GM12873 (cell line): ENCODE measurements around the gene PECR.

Experiments used
- TF ChIP-seq, protein P1 (sequence below): IDR thresholded peaks from 2 replicates; pipeline ENCODE4 v1.5.1; 2012; ENCODE audit warnings: low read depth, mild to moderate bottlenecking, moderate library complexity, low read length, control low read depth; ENCODE audit not compliant: insufficient read depth; ENCODE audit errors: missing control alignments

The PECR gene

DNA sequence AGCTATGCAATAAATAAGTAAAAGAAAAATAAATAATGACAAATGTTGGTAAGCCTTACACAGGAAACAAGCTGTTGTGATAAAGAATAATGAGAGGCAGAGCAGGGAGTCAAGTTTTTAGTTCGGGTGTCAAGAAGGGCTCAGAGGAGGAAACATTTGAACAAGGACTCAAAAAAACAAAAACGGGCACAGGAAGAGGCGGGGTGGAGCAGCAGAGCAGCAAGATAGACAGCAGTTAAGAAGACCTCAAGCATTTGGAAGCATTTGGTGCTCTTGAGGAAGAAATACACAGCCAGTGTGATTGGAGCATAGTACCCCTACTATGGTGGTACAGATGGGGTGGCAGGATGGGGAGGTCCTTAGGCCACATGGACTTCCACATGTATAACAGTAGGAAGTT is 2.9 kb upstream of the PECR start:
- TF ChIP-seq, protein P1, sequence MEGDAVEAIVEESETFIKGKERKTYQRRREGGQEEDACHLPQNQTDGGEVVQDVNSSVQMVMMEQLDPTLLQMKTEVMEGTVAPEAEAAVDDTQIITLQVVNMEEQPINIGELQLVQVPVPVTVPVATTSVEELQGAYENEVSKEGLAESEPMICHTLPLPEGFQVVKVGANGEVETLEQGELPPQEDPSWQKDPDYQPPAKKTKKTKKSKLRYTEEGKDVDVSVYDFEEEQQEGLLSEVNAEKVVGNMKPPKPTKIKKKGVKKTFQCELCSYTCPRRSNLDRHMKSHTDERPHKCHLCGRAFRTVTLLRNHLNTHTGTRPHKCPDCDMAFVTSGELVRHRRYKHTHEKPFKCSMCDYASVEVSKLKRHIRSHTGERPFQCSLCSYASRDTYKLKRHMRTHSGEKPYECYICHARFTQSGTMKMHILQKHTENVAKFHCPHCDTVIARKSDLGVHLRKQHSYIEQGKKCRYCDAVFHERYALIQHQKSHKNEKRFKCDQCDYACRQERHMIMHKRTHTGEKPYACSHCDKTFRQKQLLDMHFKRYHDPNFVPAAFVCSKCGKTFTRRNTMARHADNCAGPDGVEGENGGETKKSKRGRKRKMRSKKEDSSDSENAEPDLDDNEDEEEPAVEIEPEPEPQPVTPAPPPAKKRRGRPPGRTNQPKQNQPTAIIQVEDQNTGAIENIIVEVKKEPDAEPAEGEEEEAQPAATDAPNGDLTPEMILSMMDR, result no peak

DNA sequence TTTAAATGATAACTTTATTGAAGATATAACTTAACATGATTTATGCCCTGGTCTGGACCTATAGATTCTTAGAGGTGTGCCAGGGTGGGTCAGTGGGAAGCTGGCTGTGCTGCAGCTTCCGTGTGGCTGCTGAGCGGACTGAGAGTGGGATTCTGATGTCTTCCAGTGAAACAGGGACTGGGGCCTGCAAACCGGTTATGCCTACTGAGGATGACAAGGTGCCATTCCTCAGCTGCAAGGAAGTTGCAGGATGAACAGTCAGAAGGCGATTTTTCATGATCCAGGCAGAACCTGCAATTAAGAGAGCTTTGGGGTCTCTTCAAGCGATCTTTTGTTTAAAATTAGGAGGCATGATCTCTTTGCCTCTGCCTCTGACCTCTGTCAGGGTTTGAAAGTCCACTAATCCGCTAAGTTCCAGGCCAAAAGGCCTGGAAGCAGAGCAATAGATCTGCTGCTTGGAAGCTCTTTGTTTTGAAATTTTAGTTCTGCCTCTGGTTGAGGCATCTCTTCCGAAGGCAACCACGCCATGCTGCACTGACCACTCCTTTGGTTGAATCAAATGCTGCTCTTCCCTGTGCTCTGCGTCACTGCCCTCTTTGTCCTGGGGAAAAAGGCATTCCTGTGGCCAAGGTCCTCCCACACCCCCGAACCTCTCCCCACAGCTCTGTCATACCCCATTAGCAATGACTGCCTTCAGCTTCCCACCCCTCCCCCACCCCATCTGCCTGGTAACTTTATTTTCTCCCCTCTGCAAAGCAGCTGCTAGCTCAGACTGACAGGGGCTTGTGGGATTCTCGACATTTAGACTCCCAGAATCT is 2.1 kb upstream of the PECR start:
- TF ChIP-seq, protein P1, result no peak

DNA sequence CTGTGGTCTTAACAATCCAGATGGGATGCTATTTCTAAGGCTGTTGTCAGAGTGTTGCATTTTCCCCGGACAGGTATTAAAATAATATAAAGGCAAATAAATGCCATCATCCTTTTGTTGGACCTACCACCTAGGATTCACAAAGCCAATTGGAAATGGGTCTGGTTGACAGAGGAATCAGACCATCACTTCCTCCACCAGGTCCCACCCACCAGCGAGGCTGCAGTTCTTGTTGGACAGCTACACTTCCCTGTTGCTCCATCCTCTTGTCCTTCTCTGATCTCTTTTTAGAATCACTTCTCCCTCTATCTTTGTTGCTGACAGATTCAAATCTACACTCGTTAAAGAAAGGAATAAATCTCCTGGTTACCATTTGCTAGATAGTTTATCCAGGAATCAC is 1.2 kb upstream of the PECR start:
- TF ChIP-seq, protein P1, result no peak

DNA sequence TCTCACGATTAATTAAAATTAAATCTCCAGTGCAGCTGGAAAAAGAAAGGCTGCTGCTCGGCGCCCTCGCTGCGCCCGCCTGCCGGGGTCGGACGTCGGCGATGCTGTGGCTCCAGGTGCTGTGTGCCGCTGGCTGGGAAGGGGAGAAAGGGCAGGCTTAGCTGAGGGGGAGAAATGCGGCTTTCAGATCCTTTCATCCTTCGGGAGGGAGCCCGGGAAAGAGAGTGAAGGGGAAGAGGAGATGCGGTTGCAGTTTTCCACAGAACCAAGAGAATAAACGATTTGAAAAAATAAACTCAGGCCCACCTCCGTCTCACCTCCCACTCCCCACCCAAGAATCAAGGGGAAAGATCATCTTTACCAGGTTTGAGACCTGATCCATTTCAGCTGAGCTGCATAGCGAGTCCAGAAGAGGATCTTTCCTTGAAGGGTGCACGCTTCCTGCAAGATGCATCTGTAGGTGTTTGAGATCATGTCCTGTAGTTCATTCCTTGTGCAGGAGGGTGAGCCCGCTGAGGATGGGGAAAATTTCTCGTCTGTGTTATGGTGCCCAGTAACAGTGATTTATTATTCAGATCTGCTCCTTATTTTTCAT is 605 bp upstream of the PECR start:
- TF ChIP-seq, protein P1, result no peak

DNA sequence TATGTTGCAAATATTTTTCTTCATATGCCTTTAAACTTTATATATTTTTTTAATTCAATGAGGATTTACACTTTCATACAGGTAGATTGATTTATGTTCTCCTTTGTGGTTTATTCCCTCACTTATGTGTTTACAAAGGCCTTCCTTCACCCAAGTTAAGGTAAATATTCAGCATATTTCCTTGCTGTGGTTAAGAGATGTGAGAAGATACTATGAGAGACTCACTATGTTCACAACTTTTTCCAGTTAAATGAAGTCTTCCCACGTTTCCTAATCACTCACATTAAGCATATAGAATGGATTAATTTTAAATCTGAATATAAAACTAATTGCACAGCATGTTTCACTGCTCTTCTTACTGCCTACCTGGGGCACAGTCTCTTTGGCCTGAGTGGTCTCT is 597 bp downstream of the PECR start:
- TF ChIP-seq, protein P1, result no peak

DNA sequence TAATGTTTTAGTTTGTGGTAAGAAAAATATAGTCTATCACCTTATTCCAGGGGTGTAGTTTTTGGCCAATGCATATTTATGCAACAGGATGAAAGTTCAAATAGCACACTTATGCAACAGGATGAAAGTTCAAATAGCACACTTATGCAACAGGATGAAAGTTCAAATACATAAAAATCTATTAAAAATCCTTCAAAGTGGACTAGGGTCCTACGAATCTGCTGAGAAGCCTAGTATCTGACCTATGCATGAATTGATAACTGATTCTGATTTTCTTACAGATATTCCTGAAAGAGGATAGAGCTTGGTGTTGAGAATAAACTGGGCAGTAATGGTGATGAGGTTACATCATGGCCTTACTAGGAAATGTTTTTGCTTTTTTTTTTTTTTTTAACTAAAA is 2.8 kb downstream of the PECR start:
- TF ChIP-seq, protein P1, result no peak
